BE2C (cell line): Measurements from ENCODE around the gene PRKCI.

Experiments
- DNase-seq: peaks from one replicate; pipeline ENCODE4 v3.0.0-alpha.2; 2020
- H3K27me3 ChIP-seq: fragments of 250-450 bp; sonication (Bioruptor Pico); 2 replicates; pipeline ENCODE4 v1.5.1; 2020; ENCODE audit warnings: mild to moderate bottlenecking
- H3K36me3 ChIP-seq: fragments of 250-450 bp; sonication (Bioruptor Pico); 2 replicates; pipeline ENCODE4 v1.5.1; 2020; ENCODE audit warnings: mild to moderate bottlenecking
- H3K4me1 ChIP-seq: fragments of 250-450 bp; sonication (Bioruptor Pico); 2 replicates; pipeline ENCODE4 v1.5.1; 2020
- H3K4me3 ChIP-seq: 2 replicates; pipeline ENCODE4 v1.5.1; 2011; ENCODE audit warnings: low read depth, low read length
- H3K9me3 ChIP-seq: fragments of 250-450 bp; sonication (Bioruptor Pico); 2 replicates; pipeline ENCODE4 v1.5.1; 2020
- TF ChIP-seq, protein P1 (sequence below): IDR thresholded peaks from 2 replicates; pipeline ENCODE4 v1.5.1; 2012; ENCODE audit warnings: mild to moderate bottlenecking, low read depth, low read length

PRKCI gene

DNA sequence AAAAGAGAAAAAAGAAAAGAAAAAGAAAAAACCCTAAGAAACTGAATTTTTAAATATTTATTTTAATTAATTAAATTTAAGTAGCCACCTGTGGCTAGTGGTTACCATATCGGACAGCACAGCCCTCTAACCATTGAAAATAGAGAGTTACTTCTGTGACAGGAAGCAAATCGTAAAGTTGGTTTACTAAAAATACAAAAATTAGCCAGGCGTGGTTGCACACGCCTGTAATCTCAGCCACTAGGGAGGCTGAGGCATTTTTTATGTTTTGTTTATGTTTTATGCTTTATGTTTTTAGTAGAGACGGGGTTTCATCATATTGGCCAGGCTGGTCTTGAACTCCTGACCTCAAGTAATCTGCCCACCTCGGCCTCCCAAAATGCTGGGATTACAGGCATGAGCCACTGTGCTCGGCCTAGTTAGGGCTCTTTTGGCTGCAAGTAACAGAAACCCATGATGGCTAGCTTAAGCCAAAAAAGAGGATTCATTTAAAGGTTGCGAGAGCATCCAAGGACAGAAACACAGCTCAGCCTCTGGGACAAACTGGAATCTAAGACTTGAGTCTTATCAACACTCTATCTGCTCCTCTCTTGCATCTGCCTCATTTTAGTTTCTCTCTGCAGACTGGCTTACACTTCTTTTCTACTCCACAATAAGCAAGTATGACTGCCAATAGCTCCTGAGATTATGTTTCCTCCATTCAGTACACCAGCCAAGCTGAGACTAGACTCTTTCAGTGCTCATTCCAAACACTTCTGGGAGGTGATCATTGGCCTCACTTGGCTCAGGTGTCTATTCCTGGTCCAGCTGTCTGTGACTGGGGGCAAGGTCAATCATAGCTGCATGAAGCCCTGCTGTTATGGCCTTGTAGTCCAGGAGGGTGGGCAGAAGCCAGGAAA lies 128.5 kb downstream of the PRKCI start:
- H3K36me3 ChIP-seq: no peaks in the 10 kb centered on the region
- no peaks in the 10 kb centered on the region; the same call in 1 of the 2 replicates for H3K9me3 ChIP-seq
- TF ChIP-seq, protein P1, sequence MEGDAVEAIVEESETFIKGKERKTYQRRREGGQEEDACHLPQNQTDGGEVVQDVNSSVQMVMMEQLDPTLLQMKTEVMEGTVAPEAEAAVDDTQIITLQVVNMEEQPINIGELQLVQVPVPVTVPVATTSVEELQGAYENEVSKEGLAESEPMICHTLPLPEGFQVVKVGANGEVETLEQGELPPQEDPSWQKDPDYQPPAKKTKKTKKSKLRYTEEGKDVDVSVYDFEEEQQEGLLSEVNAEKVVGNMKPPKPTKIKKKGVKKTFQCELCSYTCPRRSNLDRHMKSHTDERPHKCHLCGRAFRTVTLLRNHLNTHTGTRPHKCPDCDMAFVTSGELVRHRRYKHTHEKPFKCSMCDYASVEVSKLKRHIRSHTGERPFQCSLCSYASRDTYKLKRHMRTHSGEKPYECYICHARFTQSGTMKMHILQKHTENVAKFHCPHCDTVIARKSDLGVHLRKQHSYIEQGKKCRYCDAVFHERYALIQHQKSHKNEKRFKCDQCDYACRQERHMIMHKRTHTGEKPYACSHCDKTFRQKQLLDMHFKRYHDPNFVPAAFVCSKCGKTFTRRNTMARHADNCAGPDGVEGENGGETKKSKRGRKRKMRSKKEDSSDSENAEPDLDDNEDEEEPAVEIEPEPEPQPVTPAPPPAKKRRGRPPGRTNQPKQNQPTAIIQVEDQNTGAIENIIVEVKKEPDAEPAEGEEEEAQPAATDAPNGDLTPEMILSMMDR: no peak
- peaks cover 12% of the 10 kb centered on the region for H3K4me1 ChIP-seq
- H3K27me3 ChIP-seq: no peaks in the 10 kb centered on the region
- DNase-seq: no peak
- H3K4me3 ChIP-seq: no peak overlapping the region

DNA sequence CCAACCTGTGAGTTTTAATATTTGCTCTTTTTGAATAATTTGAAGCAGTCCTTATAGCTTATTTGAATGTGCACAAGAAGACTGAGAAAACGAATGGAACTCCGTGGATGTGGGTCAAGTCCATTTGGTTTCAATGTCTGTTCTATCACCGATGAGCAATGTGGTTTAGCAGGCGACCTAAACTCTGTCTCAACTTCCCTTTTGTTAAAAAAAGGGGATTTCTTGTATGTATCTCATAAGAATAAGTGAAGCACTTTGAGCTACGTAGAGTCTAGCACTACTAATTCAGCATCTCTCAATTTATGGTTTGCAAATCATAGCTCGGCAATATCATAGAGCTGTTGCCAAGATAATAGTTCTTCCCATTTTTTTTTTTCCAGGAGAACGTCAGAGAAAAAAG lies 130.7 kb downstream of the PRKCI start:
- no peak for DNase-seq
- TF ChIP-seq, protein P1: no peak
- H3K27me3 ChIP-seq: no peaks in the 10 kb centered on the region
- H3K4me3 ChIP-seq: no peak overlapping the region
- peaks cover 13% of the 10 kb centered on the region for H3K4me1 ChIP-seq
- no peaks in the 10 kb centered on the region; the same call in 1 of the 2 replicates for H3K36me3 ChIP-seq
- no peaks in the 10 kb centered on the region; the same call in 1 of the 2 replicates for H3K9me3 ChIP-seq

DNA sequence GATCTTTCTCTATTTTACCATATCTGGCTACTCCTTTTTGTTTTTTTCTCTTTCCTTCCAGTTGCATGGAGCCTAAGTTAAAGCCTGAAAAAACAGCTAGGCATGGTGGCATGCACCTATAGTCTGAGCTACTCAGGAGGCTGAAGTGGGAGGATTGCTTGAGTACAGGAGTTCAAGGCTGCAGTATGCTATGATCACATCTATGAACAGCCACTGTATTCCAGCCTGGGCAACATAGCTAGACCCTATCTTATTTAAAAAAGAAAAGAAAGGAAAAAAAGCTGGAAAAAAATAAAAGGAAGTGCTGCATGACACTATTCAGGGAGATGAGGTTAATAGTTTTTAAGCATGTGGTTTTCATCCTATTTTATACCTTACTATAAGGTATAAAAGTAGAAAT lies 131.3 kb downstream of the PRKCI start:
- no peaks in the 10 kb centered on the region; the same call in 1 of the 2 replicates for H3K9me3 ChIP-seq
- DNase-seq: no peak
- TF ChIP-seq, protein P1: no peak
- H3K27me3 ChIP-seq: no peaks in the 10 kb centered on the region
- H3K4me1 ChIP-seq: peaks cover 13% of the 10 kb centered on the region
- no peak overlapping the region for H3K4me3 ChIP-seq
- no peaks in the 10 kb centered on the region; the same call in 1 of the 2 replicates for H3K36me3 ChIP-seq

DNA sequence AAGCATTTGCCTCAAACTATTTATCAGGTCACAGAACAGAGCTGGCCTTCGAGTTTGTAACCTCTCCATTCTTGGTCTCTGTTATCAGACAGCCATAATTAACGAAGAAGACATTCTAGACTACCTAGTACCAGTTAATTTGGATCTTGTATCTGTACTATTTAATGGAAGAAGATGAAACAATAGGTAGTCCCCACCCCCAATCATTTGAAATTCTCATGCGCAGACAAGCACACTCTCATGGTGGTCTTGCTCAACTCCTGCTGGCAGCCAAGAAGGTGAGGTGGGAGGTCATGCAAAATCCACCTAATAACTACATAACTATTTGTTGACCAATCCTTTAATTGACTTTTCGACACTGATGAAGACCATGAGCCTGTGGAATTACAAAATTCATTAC lies 132.5 kb downstream of the PRKCI start:
- Histone ChIP-seq H3K36me3 (peaks cover 2% of the 10 kb centered on the region), H3K4me3 (no peak overlapping the region), H3K4me1 (peaks cover 13% of the 10 kb centered on the region), H3K27me3 (no peaks in the 10 kb centered on the region), H3K9me3 (no peaks in the 10 kb centered on the region; the same call in 1 of the 2 replicates)
- TF ChIP-seq, protein P1: no peak
- no peak for DNase-seq
